Measurements from ENCODE around the gene HS3ST2.

The HS3ST2 gene

GRCh38 chr16:22786691-22787090 lies 27.3 kb upstream of the HS3ST2 start:
- Histone ChIP-seq H3K4me3 (ENCODE audit: low read depth, low read length) (no peak overlapping the region), H3K4me1 (peaks cover 29% of the 10 kb centered on the region), H3K36me3 (no peaks in the 10 kb centered on the region), H3K27me3 (no peaks in the 10 kb centered on the region), H3K9me3 (no peaks in the 10 kb centered on the region)
- no peak for DNase-seq
- TF ChIP-seq CTCF (IDR thresholded peaks at IDR 0.05; ENCODE audit: low read depth, low read length), result no peak

GRCh38 chr16:22787466-22788192 lies 26.3 kb upstream of the HS3ST2 start:
- no peaks in the 10 kb centered on the region for H3K27me3 ChIP-seq
- no peaks in the 10 kb centered on the region for H3K36me3 ChIP-seq
- H3K9me3 ChIP-seq, result no peaks in the 10 kb centered on the region
- H3K4me3 ChIP-seq (ENCODE audit: low read depth, low read length), result no peak overlapping the region
- peaks cover 23% of the 10 kb centered on the region for H3K4me1 ChIP-seq
- peak; percentile 74 for DNase-seq
- TF ChIP-seq CTCF (IDR thresholded peaks at IDR 0.05; ENCODE audit: low read depth, low read length), result no peak

GRCh38 chr16:22788193-22788530 lies 25.8 kb upstream of the HS3ST2 start:
- Histone ChIP-seq H3K27me3 (no peaks in the 10 kb centered on the region), H3K36me3 (no peaks in the 10 kb centered on the region), H3K4me3 (ENCODE audit: low read depth, low read length) (no peak overlapping the region), H3K9me3 (no peaks in the 10 kb centered on the region), H3K4me1 (peaks cover 18% of the 10 kb centered on the region)
- DNase-seq, result no peak
- TF ChIP-seq CTCF (IDR thresholded peaks at IDR 0.05; ENCODE audit: low read depth, low read length), result no peak

GRCh38 chr16:22789281-22789945 lies 24.5 kb upstream of the HS3ST2 start:
- Histone ChIP-seq H3K36me3 (no peaks in the 10 kb centered on the region), H3K9me3 (peaks cover 4% of the 10 kb centered on the region; the same call in 1 of the 2 replicates), H3K4me3 (ENCODE audit: low read depth, low read length) (no peak overlapping the region), H3K27me3 (no peaks in the 10 kb centered on the region), H3K4me1 (peaks cover 9% of the 10 kb centered on the region; the same call in 1 of the 2 replicates)
- DNase-seq, result no peak
- no peak for TF ChIP-seq CTCF (IDR thresholded peaks at IDR 0.05; ENCODE audit: low read depth, low read length)

- Histone ChIP-seq H3K9me3 (peaks cover 6% of the 10 kb centered on the region; the same call in 1 of the 2 replicates), H3K27me3 (no peaks in the 10 kb centered on the region), H3K36me3 (no peaks in the 10 kb centered on the region), H3K4me1 (no peaks in the 10 kb centered on the region), H3K4me3 (ENCODE audit: low read depth, low read length) (no peak overlapping the region)
- TF ChIP-seq CTCF (IDR thresholded peaks at IDR 0.05; ENCODE audit: low read depth, low read length), result no peak
- DNase-seq, result no peak
Measured at GRCh38 chr16:22797551-22797950, 16.4 kb upstream of the HS3ST2 start.

GRCh38 chr16:22799113-22799512 lies 14.8 kb upstream of the HS3ST2 start:
- TF ChIP-seq CTCF (IDR thresholded peaks at IDR 0.05; ENCODE audit: low read depth, low read length), result no peak
- Histone ChIP-seq H3K4me1 (no peaks in the 10 kb centered on the region), H3K36me3 (no peaks in the 10 kb centered on the region), H3K27me3 (no peaks in the 10 kb centered on the region), H3K9me3 (peaks cover 5% of the 10 kb centered on the region; the same call in 1 of the 2 replicates), H3K4me3 (ENCODE audit: low read depth, low read length) (no peak overlapping the region)
- no peak for DNase-seq
